ENCODE data around the gene COL4A3. TPM values are rescaled to one million over a fixed set of nuclear protein-coding genes. Genes with fewer than 3 reads are reported as not detected.

COL4A3 gene
- polyA plus RNA-seq, 1 donor (not counting 4 experiments of a cell fraction or from before 2014, with no cell fraction given), result not detected

DNA sequence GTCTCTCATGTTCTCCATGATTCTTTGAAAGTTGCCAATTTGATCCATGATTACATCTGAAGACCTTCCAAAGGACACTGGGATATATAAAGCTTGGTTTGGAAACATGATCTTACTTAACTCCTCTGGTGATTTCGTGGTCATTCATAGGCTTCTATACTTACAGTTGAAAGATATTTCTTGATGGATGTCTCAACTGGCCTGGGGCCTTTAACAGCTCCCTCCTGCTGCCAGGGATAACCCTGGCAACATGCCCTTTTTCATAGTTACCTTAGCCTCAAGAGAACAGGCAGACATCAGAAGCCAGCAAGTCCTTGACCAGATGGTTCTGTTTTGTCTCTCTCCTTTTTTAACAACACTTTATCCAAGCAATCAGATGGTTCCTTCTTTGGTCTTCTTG lies 137.1 kb downstream of the COL4A3 start:
- Histone ChIP-seq H3K9ac (ENCODE audit: control insufficient read depth, extremely low read depth, insufficient read depth, low read length) (no peak overlapping the region), H3K9me1 (ENCODE audit: control insufficient read depth, extremely low read depth, insufficient read depth, low read length) (no peaks in the 10 kb centered on the region), H3K36me3 (ENCODE audit: control insufficient read depth in 2 of 2, extremely low read depth in 1 of 2, insufficient read depth in 2 of 2, low read length in 2 of 2) (no peaks in the 10 kb centered on the region), H2AFZ (ENCODE audit: control insufficient read depth, low read length) (no peak overlapping the region), H3K4me2 (ENCODE audit: control insufficient read depth, extremely low read depth, insufficient read depth, low read depth, low read length) (no peak overlapping the region), H3K27me3 (ENCODE audit: control insufficient read depth, extremely low read depth, insufficient read depth, low read length) (no peaks in the 10 kb centered on the region), H3K9me3 (ENCODE audit: control insufficient read depth, low read depth, low read length) (no peaks in the 10 kb centered on the region), H3K79me2 (ENCODE audit: control insufficient read depth, insufficient read depth, low read length) (no peaks in the 10 kb centered on the region), H4K20me1 (ENCODE audit: control insufficient read depth, extremely low read depth, insufficient read depth, low read length) (no peaks in the 10 kb centered on the region), H3K27ac (ENCODE audit: control insufficient read depth, insufficient read depth, low read length) (no peak overlapping the region), H3K4me3 (ENCODE audit: control insufficient read depth in 2 of 3, extremely low read depth in 1 of 3, insufficient read depth in 2 of 3, low read depth in 1 of 3, low read length in 3 of 3) (no peak overlapping the region), H3K4me1 (ENCODE audit: control insufficient read depth, extremely low read depth, insufficient read depth, low read length) (no peaks in the 10 kb centered on the region)
- TF ChIP-seq, protein P1, sequence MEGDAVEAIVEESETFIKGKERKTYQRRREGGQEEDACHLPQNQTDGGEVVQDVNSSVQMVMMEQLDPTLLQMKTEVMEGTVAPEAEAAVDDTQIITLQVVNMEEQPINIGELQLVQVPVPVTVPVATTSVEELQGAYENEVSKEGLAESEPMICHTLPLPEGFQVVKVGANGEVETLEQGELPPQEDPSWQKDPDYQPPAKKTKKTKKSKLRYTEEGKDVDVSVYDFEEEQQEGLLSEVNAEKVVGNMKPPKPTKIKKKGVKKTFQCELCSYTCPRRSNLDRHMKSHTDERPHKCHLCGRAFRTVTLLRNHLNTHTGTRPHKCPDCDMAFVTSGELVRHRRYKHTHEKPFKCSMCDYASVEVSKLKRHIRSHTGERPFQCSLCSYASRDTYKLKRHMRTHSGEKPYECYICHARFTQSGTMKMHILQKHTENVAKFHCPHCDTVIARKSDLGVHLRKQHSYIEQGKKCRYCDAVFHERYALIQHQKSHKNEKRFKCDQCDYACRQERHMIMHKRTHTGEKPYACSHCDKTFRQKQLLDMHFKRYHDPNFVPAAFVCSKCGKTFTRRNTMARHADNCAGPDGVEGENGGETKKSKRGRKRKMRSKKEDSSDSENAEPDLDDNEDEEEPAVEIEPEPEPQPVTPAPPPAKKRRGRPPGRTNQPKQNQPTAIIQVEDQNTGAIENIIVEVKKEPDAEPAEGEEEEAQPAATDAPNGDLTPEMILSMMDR (optimal IDR thresholded peaks at IDR 0.05 in 1 of 3, IDR thresholded peaks at IDR 0.05 in 1 of 3, conservative IDR thresholded peaks at IDR 0.05 in 1 of 3; ENCODE audit: extremely low read depth in 1 of 3, insufficient read depth in 2 of 3, low read length in 3 of 3), result no peak
- no peak for TF ChIP-seq EZH2 (IDR thresholded peaks at IDR 0.05; ENCODE audit: low read length)
- no peak for FAIRE-seq
- dilution Hi-C loops (cut with MboI; ENCODE audit: extremely low pct_ligation_motif_present, low sequenced_read_pairs), result no loop called here
- DNase-seq (ENCODE audit: low read depth, low spot score), result no peak

DNA sequence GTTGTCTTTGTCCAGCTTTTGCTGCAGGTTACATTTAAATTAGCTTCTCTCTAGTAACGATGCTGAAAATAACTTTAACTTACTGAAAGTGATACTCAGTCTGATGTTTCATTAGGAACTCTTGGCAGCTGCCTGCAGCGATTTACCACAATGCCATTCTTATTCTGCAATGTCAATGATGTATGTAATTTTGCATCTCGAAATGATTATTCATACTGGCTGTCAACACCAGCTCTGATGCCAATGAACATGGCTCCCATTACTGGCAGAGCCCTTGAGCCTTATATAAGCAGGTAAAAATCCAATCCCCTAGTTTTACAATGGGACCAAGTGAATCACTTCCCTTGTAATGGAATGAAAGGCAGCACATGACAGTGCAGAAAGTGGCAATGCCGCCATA lies 144.4 kb downstream of the COL4A3 start:
- no peaks in the 10 kb centered on the region for H3K79me2 ChIP-seq (ENCODE audit: control insufficient read depth, insufficient read depth, low read length)
- dilution Hi-C loops (cut with MboI; ENCODE audit: extremely low pct_ligation_motif_present, low sequenced_read_pairs), result no loop called here
- H3K9me1 ChIP-seq (ENCODE audit: control insufficient read depth, extremely low read depth, insufficient read depth, low read length), result no peaks in the 10 kb centered on the region
- H3K4me2 ChIP-seq (ENCODE audit: control insufficient read depth, extremely low read depth, insufficient read depth, low read depth, low read length), result no peak overlapping the region
- no peak for TF ChIP-seq EZH2 (IDR thresholded peaks at IDR 0.05; ENCODE audit: low read length)
- TF ChIP-seq, protein P1 (optimal IDR thresholded peaks at IDR 0.05 in 1 of 3, IDR thresholded peaks at IDR 0.05 in 1 of 3, conservative IDR thresholded peaks at IDR 0.05 in 1 of 3; ENCODE audit: extremely low read depth in 1 of 3, insufficient read depth in 2 of 3, low read length in 3 of 3), result no peak
- H3K27me3 ChIP-seq (ENCODE audit: control insufficient read depth, extremely low read depth, insufficient read depth, low read length), result no peaks in the 10 kb centered on the region
- H3K9me3 ChIP-seq (ENCODE audit: control insufficient read depth, low read depth, low read length), result no peaks in the 10 kb centered on the region
- H2AFZ ChIP-seq (ENCODE audit: control insufficient read depth, low read length), result no peak overlapping the region
- H3K36me3 ChIP-seq (ENCODE audit: control insufficient read depth in 2 of 2, extremely low read depth in 1 of 2, insufficient read depth in 2 of 2, low read length in 2 of 2), result no peaks in the 10 kb centered on the region
- DNase-seq (ENCODE audit: low read depth, low spot score) (no peak), FAIRE-seq (no peak)
- H3K4me3 ChIP-seq (ENCODE audit: control insufficient read depth in 2 of 3, extremely low read depth in 1 of 3, insufficient read depth in 2 of 3, low read depth in 1 of 3, low read length in 3 of 3), result no peak overlapping the region
- no peaks in the 10 kb centered on the region for H3K4me1 ChIP-seq (ENCODE audit: control insufficient read depth, extremely low read depth, insufficient read depth, low read length)
- H4K20me1 ChIP-seq (ENCODE audit: control insufficient read depth, extremely low read depth, insufficient read depth, low read length), result no peaks in the 10 kb centered on the region
- H3K27ac ChIP-seq (ENCODE audit: control insufficient read depth, insufficient read depth, low read length), result no peak overlapping the region
- no peak overlapping the region for H3K9ac ChIP-seq (ENCODE audit: control insufficient read depth, extremely low read depth, insufficient read depth, low read length)

Measured in keratinocyte (primary cell).